ENCODE measurements around the gene SNRPD1.

DNA sequence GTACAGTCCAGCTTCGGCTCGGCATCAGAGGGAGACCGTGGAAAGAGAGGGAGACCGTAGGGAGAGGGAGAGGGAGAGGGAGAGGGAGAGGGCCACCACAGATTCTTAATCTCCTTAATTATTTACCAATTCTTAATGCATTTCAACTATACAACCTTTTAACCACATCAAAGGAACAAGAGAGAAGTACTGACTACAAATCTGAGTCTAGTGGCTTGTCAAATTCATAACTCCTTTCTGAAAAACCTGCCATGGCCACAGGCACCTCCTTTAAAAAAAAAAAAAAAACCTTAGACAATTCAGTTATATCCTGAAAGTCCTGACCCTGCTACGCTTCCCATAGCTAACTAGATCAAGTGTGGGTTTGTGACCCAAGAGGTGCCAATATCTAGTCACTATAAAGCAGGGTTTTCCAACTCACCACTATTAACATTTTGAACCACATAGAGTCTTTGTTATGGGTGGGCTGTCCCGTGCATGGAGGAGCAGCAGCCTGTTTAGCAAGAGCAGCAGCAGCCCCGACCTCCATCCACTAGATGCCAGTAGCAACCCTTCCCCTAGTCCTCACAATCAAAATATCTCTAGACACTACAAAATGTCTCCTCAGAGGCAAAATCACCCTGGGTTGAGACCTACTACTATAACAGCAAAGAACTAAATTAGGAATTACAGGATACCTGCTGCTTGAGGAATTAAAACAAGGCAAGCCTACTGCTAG is 18.4 kb upstream of the SNRPD1 start:
- TF ChIP-seq, protein P1, sequence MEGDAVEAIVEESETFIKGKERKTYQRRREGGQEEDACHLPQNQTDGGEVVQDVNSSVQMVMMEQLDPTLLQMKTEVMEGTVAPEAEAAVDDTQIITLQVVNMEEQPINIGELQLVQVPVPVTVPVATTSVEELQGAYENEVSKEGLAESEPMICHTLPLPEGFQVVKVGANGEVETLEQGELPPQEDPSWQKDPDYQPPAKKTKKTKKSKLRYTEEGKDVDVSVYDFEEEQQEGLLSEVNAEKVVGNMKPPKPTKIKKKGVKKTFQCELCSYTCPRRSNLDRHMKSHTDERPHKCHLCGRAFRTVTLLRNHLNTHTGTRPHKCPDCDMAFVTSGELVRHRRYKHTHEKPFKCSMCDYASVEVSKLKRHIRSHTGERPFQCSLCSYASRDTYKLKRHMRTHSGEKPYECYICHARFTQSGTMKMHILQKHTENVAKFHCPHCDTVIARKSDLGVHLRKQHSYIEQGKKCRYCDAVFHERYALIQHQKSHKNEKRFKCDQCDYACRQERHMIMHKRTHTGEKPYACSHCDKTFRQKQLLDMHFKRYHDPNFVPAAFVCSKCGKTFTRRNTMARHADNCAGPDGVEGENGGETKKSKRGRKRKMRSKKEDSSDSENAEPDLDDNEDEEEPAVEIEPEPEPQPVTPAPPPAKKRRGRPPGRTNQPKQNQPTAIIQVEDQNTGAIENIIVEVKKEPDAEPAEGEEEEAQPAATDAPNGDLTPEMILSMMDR (IDR thresholded peaks at IDR 0.05): no peak
- no peak for TF ChIP-seq POLR2A (IDR thresholded peaks at IDR 0.05)

Measured in body of pancreas (tissue), 4 donors.